RWPE2 (cell line): Measurements from ENCODE around the gene IRF2BP1.

Experiments used
- ATAC-seq: fragments of 200-7000 bp; cut with Tn5 transposase; 3 replicates; pipeline ENCODE4 v1.9.1; 2021; ENCODE audit warnings: low read depth
- DNase-seq: peaks from one replicate; pipeline ENCODE4 v3.0.0-alpha.2; 2020; ENCODE audit warnings: low spot score
- H3K27ac ChIP-seq: fragments of 450-650 bp; 2 replicates; pipeline ENCODE4 v1.5.1; 2017; ENCODE audit warnings: mild to moderate bottlenecking; ENCODE audit not compliant: poor library complexity, severe bottlenecking
- H3K27me3 ChIP-seq: fragments of 250-450 bp; sonication (Bioruptor Pico); 2 replicates; pipeline ENCODE4 v1.5.1; 2021; ENCODE audit warnings: mild to moderate bottlenecking, moderate library complexity; ENCODE audit not compliant: insufficient read depth, poor library complexity, severe bottlenecking
- H3K36me3 ChIP-seq: fragments of 250-450 bp; sonication (Bioruptor Pico); 2 replicates; pipeline ENCODE4 v1.5.1; 2020; ENCODE audit warnings: low read depth, mild to moderate bottlenecking, moderate library complexity
- H3K4me1 ChIP-seq: fragments of 250-450 bp; sonication (Bioruptor Pico); 2 replicates; pipeline ENCODE4 v1.5.1; 2021; ENCODE audit warnings: mild to moderate bottlenecking, moderate library complexity; ENCODE audit not compliant: insufficient read depth, poor library complexity, severe bottlenecking
- H3K4me3 ChIP-seq: fragments of 250-450 bp; sonication (Bioruptor Pico); 2 replicates; pipeline ENCODE4 v1.5.1; 2021; ENCODE audit warnings: mild to moderate bottlenecking, moderate library complexity; ENCODE audit not compliant: severe bottlenecking
- H3K9me3 ChIP-seq: fragments of 250-450 bp; sonication (Bioruptor Pico); 2 replicates; pipeline ENCODE4 v1.5.1; 2021; ENCODE audit warnings: mild to moderate bottlenecking, moderate library complexity; ENCODE audit not compliant: severe bottlenecking
- CTCF ChIP-seq: fragments of 450-650 bp; IDR thresholded peaks from one replicate; pipeline ENCODE4 v1.5.1; 2017; ENCODE audit warnings: mild to moderate bottlenecking, moderate library complexity; ENCODE audit not compliant: poor library complexity, severe bottlenecking

IRF2BP1 gene

GRCh38 chr19:45864629-45865082, 21.3 kb downstream of the IRF2BP1 start:
- no peak overlapping the region for H3K4me3 ChIP-seq

GRCh38 chr19:45863840-45864628, 21.9 kb downstream of the IRF2BP1 start, which contains the start of gene FOXA3:
Gene FOXA3 (plus strand): TSS chr19:45864326. CDS start chr19:45864457, 131 bp downstream.
- Histone ChIP-seq H3K36me3 (peaks cover 25% of the 10 kb centered on the region), H3K4me1 (peaks cover 4% of the 10 kb centered on the region), H3K9me3 (no peaks in the 10 kb centered on the region), H3K27ac (peak within 1 kb of the TSS; percentile 55), H3K4me3 (peak within 1 kb of the TSS; percentile 73), H3K27me3 (peaks cover 24% of the 10 kb centered on the region)
- DNase-seq, result no peak
- ATAC-seq, result no peak
- TF ChIP-seq CTCF, result peak; percentile 52

More at GRCh38 chr19:45864629-45865082, 21.3 kb downstream of the IRF2BP1 start:
- Histone ChIP-seq H3K27me3 (peaks cover 24% of the 10 kb centered on the region), H3K36me3 (peaks cover 19% of the 10 kb centered on the region), H3K4me1 (peaks cover 4% of the 10 kb centered on the region), H3K9me3 (no peaks in the 10 kb centered on the region), H3K27ac (no peak overlapping the region)
- TF ChIP-seq CTCF, result no peak
- ATAC-seq (no peak), DNase-seq (no peak)

DNA sequence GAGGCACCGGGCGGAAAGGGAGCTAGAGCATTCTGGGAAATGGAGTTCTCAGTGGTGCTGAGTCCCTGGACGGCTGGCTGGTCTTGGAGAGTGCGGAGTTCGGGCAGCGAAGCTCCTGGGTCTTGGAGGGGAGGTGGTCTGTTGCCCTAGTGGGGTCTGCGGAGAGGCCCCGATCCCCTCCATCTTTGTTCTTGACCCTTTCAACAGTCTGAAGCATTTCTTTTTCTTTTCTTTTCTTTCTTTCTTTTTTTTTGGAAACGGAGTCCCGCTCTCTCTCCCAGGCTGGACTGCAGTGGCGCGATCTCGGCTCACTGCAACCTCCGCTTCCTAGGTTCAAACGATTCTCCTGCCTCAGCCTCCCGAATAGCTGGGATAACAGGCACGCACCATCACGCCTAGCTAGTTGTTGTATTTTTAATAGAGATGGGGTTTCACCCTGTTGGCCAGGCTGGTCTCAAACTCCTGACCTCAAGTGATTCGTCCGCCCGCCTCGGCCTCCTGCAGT, 22.6 kb downstream of the IRF2BP1 start:
- H3K27me3 ChIP-seq, result peaks cover 24% of the 10 kb centered on the region
- no peaks in the 10 kb centered on the region for H3K9me3 ChIP-seq
- peak overlapping the region; percentile 73 for H3K4me3 ChIP-seq
- peaks cover 32% of the 10 kb centered on the region for H3K36me3 ChIP-seq
- no peak for DNase-seq
- ATAC-seq, result no peak
- TF ChIP-seq CTCF, result no peak
- no peak overlapping the region for H3K27ac ChIP-seq
- H3K4me1 ChIP-seq, result peaks cover 4% of the 10 kb centered on the region

- peaks cover 24% of the 10 kb centered on the region for H3K27me3 ChIP-seq
- H3K36me3 ChIP-seq, result peaks cover 32% of the 10 kb centered on the region
- DNase-seq (peak; percentile 99), ATAC-seq (peak; percentile 98)
- no peak for TF ChIP-seq CTCF
- H3K4me3 ChIP-seq, result peak within 1 kb of the TSS; percentile 73
- H3K4me1 ChIP-seq, result peaks cover 4% of the 10 kb centered on the region
- H3K27ac ChIP-seq, result peak within 1 kb of the TSS; percentile 55
- no peaks in the 10 kb centered on the region for H3K9me3 ChIP-seq
Observed at GRCh38 chr19:45862564-45863334, 23.2 kb downstream of the IRF2BP1 start, which contains the start of gene SYMPK. Gene SYMPK (minus strand): TSS chr19:45863147. CDS start chr19:45854495, 8,652 bp downstream.
